Activated CD8-positive, alpha-beta memory T cell treated with anti-CD3 and anti-CD28 coated beads for 36 hours (primary cell): ENCODE measurements around the gene PRMT9. TPM values are rescaled to one million over a fixed set of nuclear protein-coding genes. Genes with fewer than 3 reads are reported as not detected.

ENCODE experiments used
- CTCF ChIA-PET: fragments of 350-600 bp; sonication (Branson Sonifier 250); formaldehyde crosslinking; loops from one replicate; lab custom pipeline; 2021; ENCODE audit warnings: antibody characterized with exemption; lab: Charles Lee
- POLR2A ChIA-PET: fragments of 350-600 bp; sonication (Branson Sonifier 250); formaldehyde crosslinking; loops from one replicate; lab custom pipeline; 2021; ENCODE audit warnings: antibody characterized with exemption; lab: Charles Lee
- total RNA-seq, 2 experiments: library from RNA; stranded (reverse); gene quantifications; one replicate each; pipeline ENCODE4 v1.2.3, GENCODE V29; 2021

The PRMT9 gene
- total RNA-seq, 2 experiments from 2014 or later, result 6.2 to 6.3 TPM

GRCh38 chr4:147591106-147591505 lies 92.9 kb downstream of the PRMT9 start:
- CTCF ChIA-PET, result no interaction called here
- POLR2A ChIA-PET, result no interaction called here

- CTCF ChIA-PET, result interaction anchor here (0.7 to 1.2 kb wide), 5 partner anchors 10 to 80 kb away, joined by 3 to 5 read pairs (median 3); partner anchors contain the start of gene TMEM184C
- POLR2A ChIA-PET, result no interaction called here
These were observed 93.6 kb downstream of the PRMT9 start for GRCh38 chr4:147590249-147590920.

GRCh38 chr4:147589586-147589985 lies 94.4 kb downstream of the PRMT9 start:
- POLR2A ChIA-PET, result no interaction called here
- CTCF ChIA-PET, result interaction anchor here (0.7 to 1.2 kb wide), 5 partner anchors 9 to 79 kb away, joined by 3 to 5 read pairs (median 3); partner anchors contain the start of gene TMEM184C

Other genes starting within 250 kb of the PRMT9 start
- not detected for gene EDNRA, start 203.1 kb downstream of the PRMT9 start, total RNA-seq
- 10 to 100 TPM; 29.2 to 31.8 TPM for gene TMEM184C, start 66.8 kb downstream of the PRMT9 start, total RNA-seq
- gene ARHGAP10, start 47.9 kb upstream of the PRMT9 start, total RNA-seq, result 1 to 10 TPM; 8.7 to 9.5 TPM